Stimulated activated CD4-positive, alpha-beta T cell treated with anti-CD3 and anti-CD28 coated beads, Interleukin-1b, Interleukin-23, amount 100 ng/mL, for 24 hours (primary cell): ENCODE results near the gene TTC34.
"Not testable (repeated sequence)": the region's sequence is repeated elsewhere in the genome, so short reads cannot be mapped to it uniquely, and the experiment has no call there.

Experiments
- DNase-seq, 4 experiments: peaks; one replicate each; pipeline ENCODE4 v3.0.0-alpha.2; 2020; ENCODE audit warnings: low read depth in 4 of 4, low spot score in 1 of 4

The TTC34 gene

DNA sequence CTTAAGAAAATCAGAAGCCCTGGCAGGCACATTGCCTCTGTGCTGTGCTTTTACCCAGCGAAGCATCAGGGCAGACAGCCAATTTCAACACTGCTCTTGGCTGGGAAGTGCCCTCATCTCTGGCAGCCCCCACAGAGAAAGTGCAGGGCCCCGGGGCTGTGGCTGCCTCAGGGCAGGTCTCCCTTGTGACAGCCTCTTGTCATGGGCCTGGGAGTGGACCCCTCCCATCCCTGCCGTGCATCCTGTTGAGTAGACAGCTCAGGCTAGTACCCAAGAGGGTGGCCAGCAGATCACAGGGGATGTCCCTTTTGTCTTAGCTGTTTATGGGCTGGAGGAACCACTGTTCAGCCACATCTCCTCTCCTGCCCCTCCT lies 23.3 kb downstream of the TTC34 start:
- DNase-seq = no peak

- no peak for DNase-seq
Measured at GRCh38 chr1:2777424-2778219, 23.9 kb downstream of the TTC34 start.

GRCh38 chr1:2775333-2775732 lies 26.2 kb downstream of the TTC34 start:
- DNase-seq = not testable (repeated sequence)

GRCh38 chr1:2768052-2768451 lies 33.4 kb downstream of the TTC34 start:
- DNase-seq = not testable (repeated sequence)

- not testable (repeated sequence) for DNase-seq
Measured at GRCh38 chr1:2759433-2759832, 42.1 kb downstream of the TTC34 start.

- DNase-seq = not testable (repeated sequence)
Measured at GRCh38 chr1:2757519-2757918, 44.0 kb downstream of the TTC34 start.

DNA sequence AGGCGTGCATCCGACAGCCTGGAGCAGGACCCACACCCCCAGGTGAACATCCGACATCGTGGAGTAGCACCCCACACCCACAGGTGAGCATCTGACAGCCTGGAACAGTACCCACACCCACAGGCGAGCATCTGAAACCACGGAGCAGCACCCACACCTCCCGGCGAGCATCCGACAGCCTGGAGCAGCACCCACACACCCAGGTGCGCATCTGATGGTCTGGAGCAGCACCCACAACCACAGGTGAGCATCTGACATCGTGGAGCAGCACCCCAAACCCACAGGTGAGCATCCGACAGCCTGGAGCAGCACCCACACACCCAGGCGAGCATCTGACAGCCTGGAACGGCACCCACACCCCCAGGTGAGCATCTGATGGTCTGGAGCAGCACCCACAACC lies 46.1 kb downstream of the TTC34 start:
- not testable (repeated sequence) for DNase-seq

DNA sequence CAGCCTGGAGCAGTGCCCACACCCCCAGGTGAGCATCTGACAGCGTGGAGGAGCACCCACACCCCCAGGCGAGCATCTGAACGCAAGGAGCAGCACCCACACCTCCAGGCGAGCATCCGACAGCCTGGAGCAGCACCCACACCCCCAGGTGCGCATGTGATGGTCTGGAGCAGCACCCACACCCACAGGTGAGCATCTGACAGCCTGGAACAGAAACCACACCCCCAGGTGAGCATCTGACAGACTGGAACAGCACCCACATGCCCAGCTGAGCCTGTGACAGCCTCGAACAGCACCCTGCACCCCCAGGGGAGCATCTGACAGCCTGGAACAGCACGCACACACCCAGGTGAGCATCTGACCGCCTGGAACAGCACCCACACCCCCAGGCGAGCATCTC lies 46.9 kb downstream of the TTC34 start:
- not testable (repeated sequence) for DNase-seq

- DNase-seq = not testable (repeated sequence)
Measured at GRCh38 chr1:2752503-2752902, 49.0 kb downstream of the TTC34 start.

DNA sequence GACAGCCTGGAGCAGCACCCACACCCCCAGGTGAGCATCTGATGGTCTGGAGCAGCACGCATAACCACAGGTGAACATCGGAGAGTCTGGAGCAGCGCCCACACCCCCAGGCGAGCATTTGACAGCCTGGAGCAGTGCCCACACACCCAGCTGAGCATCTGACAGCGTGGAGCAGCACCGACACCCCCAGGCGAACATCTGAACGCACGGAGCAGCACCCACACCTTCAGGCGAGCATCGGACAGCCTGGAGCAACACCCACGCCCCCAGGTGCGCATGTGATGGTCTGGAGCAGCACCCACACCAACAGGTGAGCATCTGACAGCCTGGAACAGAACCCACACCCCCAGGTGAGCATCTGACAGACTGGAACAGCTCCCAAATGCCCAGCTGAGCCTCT lies 49.6 kb downstream of the TTC34 start:
- DNase-seq = not testable (repeated sequence)

DNA sequence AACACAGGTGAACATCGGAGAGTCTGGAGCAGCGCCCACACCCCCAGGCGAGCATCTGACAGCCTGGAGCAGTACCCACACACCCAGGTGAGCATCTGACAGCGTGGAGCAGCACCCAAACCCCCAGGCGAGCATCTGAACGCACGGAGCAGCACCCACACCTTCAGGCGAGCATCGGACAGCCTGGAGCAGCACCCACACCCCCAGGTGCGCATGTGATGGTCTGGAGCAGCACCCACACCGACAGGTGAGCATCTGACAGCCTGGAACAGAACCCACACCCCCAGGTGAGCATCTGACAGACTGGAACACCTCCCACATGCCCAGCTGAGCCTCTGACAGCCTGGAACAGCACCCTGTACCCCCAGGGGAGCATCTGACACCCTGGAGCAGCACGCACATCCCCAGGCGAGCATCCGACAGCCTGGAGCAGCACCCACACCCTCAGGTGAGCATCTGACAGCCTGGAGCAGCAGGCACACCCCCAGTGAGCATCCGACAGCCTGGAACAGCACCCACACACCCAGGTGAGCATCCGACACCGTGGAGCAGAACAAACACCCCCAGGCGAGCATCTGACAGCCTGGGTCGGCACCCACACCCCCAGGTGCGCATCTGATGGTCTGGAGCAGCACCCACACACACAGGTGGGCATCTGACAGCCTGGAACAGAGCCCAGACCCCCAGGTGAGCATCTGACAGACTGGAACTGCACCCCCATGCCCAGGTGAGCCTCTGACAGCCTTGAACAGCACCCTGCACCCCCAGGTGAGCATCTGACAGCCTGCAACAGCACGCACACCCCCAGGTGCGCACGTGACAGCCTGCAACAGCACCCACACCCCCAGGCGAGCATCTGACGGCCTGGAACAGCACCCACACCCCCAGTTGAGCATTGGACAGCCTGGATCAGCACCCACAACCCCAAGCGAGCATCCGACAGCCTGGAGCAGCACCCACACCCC lies 50.4 kb downstream of the TTC34 start:
- DNase-seq = not testable (repeated sequence)

- not testable (repeated sequence) for DNase-seq
Measured at GRCh38 chr1:2750041-2750680, 51.3 kb downstream of the TTC34 start.

- DNase-seq = not testable (repeated sequence)
Measured at GRCh38 chr1:2748626-2749025, 52.9 kb downstream of the TTC34 start.

DNA sequence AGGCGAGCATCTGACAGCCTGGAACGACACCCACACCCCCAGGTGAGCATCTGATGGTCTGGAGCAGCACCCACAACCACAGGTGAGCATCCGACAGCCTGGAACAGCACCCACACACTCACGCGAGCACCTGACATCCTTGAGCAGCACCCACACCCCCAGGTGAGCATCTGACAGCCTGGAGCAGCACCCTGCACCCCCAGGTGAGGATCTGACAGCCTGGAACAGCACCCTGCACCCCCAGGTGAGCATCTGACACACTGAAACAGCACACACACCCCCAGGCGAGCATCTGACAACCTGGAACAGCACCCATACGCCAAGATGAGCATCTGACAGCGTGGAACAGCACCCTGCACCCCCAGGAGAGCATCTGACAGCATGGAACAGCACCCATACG lies 106.7 kb downstream of the TTC34 start:
- not testable (repeated sequence) for DNase-seq

GRCh38 chr1:2690180-2690579 lies 111.3 kb downstream of the TTC34 start:
- DNase-seq = not testable (repeated sequence)

GRCh38 chr1:2688336-2688665 lies 113.2 kb downstream of the TTC34 start:
- not testable (repeated sequence) for DNase-seq

GRCh38 chr1:2687638-2688335 lies 113.7 kb downstream of the TTC34 start:
- DNase-seq = not testable (repeated sequence)

DNA sequence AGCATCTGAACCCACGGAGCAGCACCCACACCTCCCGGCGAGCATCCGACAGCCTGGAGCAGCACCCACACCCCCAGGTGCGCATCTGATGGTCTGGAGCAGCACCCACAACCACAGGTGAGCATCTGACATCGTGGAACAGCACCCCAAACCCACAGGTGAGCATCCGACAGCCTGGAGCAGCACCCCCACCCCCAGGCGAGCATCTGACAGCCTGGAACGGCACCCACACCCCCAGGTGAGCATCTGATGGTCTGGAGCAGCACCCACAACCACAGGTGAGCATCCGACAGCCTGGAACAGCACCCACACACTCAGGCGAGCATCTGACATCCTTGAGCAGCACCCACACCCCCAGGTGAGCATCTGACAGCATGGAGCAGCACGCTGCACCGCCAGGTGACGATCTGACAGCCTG lies 114.3 kb downstream of the TTC34 start:
- DNase-seq = not testable (repeated sequence)

DNA sequence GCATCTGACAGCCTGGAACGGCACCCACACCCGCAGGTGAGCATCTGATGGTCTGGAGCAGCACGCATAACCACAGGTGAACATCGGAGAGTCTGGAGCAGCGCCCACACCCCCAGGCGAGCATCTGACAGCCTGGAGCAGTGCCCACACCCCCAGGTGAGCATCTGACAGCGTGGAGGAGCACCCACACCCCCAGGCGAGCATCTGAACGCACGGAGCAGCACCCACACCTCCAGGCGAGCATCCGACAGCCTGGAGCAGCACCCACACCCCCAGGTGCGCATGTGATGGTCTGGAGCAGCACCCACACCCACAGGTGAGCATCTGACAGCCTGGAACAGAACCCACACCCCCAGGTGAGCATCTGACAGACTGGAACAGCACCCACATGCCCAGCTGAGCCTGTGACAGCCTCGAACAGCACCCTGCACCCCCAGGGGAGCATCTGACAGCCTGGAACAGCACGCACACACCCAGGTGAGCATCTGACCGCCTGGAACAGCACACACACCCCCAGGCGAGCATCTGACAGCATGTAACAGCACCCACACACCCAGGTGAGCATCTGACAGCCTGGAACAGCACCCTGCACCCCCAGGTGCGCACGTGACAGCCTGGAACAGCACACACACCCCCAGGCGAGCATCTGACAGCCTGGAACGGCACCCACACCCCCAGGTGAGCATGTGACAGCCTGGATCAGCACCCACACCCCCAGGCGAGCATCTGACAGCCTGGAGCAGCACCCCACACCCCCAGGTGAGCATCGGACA lies 115.2 kb downstream of the TTC34 start:
- DNase-seq = not testable (repeated sequence)

DNA sequence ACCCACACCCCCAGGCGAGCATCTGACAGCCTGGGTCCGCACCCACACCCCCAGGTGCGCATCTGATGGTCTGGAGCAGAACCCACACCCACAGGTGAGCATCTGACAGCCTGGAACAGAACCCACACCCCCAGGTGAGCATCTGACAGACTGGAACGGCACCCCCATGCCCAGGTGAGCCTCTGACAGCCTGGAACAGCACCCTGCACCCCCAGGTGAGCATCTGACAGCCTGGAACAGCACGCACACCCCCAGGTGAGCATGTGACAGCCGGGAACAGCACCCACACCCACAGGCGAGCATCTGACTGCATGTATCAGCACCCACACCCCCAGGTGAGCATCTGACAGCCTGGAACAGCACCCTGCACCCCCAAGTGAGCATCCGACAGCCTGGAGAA lies 115.8 kb downstream of the TTC34 start:
- not testable (repeated sequence) for DNase-seq
